ENCODE measurements around the gene FBXO21.

DNA sequence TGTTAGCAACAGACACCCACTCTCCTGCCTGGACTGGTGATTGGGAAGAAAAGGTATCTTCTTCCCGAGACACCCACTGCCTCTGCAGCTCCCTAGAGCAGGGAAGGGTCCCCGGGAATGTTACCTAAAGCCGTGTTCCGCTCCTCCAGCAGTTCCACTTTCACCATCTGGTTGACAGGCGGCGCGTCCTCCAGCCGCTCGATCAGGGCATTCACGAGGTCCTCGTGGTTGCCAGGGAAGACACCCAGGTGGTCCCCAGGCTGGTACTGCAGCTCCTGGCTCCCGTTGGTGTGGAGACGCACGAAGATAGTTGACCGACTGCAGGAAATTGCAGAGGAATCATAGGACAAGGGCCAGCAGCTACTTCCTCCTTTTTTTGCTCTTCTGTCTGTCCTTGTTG is 44.2 kb upstream of the FBXO21 start:
- no peak for TF ChIP-seq EZH2phosphoT487 (IDR thresholded peaks at IDR 0.05; ENCODE audit: borderline replicate concordance, low read length)
- TF ChIP-seq, protein P1, sequence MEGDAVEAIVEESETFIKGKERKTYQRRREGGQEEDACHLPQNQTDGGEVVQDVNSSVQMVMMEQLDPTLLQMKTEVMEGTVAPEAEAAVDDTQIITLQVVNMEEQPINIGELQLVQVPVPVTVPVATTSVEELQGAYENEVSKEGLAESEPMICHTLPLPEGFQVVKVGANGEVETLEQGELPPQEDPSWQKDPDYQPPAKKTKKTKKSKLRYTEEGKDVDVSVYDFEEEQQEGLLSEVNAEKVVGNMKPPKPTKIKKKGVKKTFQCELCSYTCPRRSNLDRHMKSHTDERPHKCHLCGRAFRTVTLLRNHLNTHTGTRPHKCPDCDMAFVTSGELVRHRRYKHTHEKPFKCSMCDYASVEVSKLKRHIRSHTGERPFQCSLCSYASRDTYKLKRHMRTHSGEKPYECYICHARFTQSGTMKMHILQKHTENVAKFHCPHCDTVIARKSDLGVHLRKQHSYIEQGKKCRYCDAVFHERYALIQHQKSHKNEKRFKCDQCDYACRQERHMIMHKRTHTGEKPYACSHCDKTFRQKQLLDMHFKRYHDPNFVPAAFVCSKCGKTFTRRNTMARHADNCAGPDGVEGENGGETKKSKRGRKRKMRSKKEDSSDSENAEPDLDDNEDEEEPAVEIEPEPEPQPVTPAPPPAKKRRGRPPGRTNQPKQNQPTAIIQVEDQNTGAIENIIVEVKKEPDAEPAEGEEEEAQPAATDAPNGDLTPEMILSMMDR (IDR thresholded peaks at IDR 0.05; ENCODE audit: low read depth, low read length, poor library complexity, severe bottlenecking): no peak

All from DOHH2 (cell line).